GM23338 (cell line): ENCODE measurements around the gene BLOC1S1. TPM values are rescaled to one million over a fixed set of nuclear protein-coding genes. Genes with fewer than 3 reads are reported as not detected.

ENCODE experiments used
- ATAC-seq: fragments of 200-7000 bp; cut with Tn5 transposase; 3 replicates; pipeline ENCODE4 v1.9.1; 2020
- DNase-seq: peaks from one replicate; pipeline ENCODE4 v3.0.0-alpha.2; 2015; ENCODE audit warnings: low spot score
- H2AFZ ChIP-seq: fragments of 200-600 bp; sonication (generic); 2 replicates; pipeline ENCODE4 v1.8.0; 2016; ENCODE audit warnings: antibody characterized with exemption, mild to moderate bottlenecking, moderate library complexity
- H3F3A ChIP-seq: fragments of 200-600 bp; sonication (generic); replicated peaks from 2 replicates; pipeline ENCODE4 v1.8.0; 2017; ENCODE audit warnings: antibody characterized with exemption, mixed run types, low read depth
- H3K27ac ChIP-seq: fragments of 200-600 bp; sonication (generic); 2 replicates; pipeline ENCODE4 v1.6.1; 2016; ENCODE audit warnings: low read depth
- H3K27me3 ChIP-seq: fragments of 200-600 bp; sonication (generic); 2 replicates; pipeline ENCODE4 v1.8.0; 2016; ENCODE audit warnings: mild to moderate bottlenecking, mixed run types, moderate library complexity; ENCODE audit not compliant: insufficient read depth
- H3K36me3 ChIP-seq: fragments of 200-600 bp; sonication (generic); 2 replicates; pipeline ENCODE4 v1.8.0; 2016; ENCODE audit warnings: mild to moderate bottlenecking; ENCODE audit not compliant: insufficient read depth
- H3K4me1 ChIP-seq: fragments of 200-600 bp; sonication (generic); 2 replicates; pipeline ENCODE4 v1.8.0; 2016; ENCODE audit warnings: mild to moderate bottlenecking, moderate library complexity; ENCODE audit not compliant: insufficient read depth
- H3K4me2 ChIP-seq: fragments of 200-600 bp; sonication (generic); 2 replicates; pipeline ENCODE4 v1.7.1; 2017; ENCODE audit warnings: mixed run types
- H3K4me3 ChIP-seq: fragments of 200-600 bp; sonication (generic); 2 replicates; pipeline ENCODE4 v1.6.1; 2016; ENCODE audit warnings: mixed run types
- H3K79me2 ChIP-seq: fragments of 200-600 bp; sonication (generic); replicated peaks from 2 replicates; pipeline ENCODE4 v1.8.0; 2017; ENCODE audit warnings: mild to moderate bottlenecking; ENCODE audit not compliant: insufficient read depth
- H3K9me2 ChIP-seq: fragments of 200-600 bp; sonication (generic); 2 replicates; pipeline ENCODE4 v1.8.0; 2017; ENCODE audit not compliant: insufficient read depth
- H4K20me1 ChIP-seq: fragments of 200-600 bp; sonication (generic); replicated peaks from 2 replicates; pipeline ENCODE4 v1.8.0; 2017; ENCODE audit warnings: mild to moderate bottlenecking; ENCODE audit not compliant: insufficient read depth
- H3K27ac Mint-ChIP-seq: 2 replicates; pipeline ENCODE4 v1.8.0; 2020; ENCODE audit warnings: inconsistent platforms, mild to moderate bottlenecking, moderate library complexity, mixed read lengths
- H3K27me3 Mint-ChIP-seq: 3 replicates; pipeline ENCODE4 v1.8.0; 2022; ENCODE audit warnings: low read depth, mild to moderate bottlenecking, moderate library complexity, mixed read lengths, inconsistent platforms; ENCODE audit not compliant: insufficient read depth, poor library complexity
- H3K36me3 Mint-ChIP-seq: 3 replicates; pipeline ENCODE4 v1.8.0; 2021; ENCODE audit warnings: low read depth, mild to moderate bottlenecking, inconsistent platforms, moderate library complexity, mixed read lengths
- H3K4me1 Mint-ChIP-seq: 3 replicates; pipeline ENCODE4 v1.8.0; 2020; ENCODE audit warnings: mild to moderate bottlenecking, inconsistent platforms, mixed read lengths
- H3K4me3 Mint-ChIP-seq: 3 replicates; pipeline ENCODE4 v1.8.0; 2021; ENCODE audit warnings: moderate library complexity, mild to moderate bottlenecking, inconsistent platforms, mixed read lengths
- H3K9me3 Mint-ChIP-seq: 3 replicates; pipeline ENCODE4 v1.8.0; 2020; ENCODE audit warnings: moderate library complexity, mild to moderate bottlenecking, inconsistent platforms, mixed read lengths
- CREB1 ChIP-seq: fragments of 250-450 bp; sonication (Bioruptor Pico); IDR thresholded peaks from 2 replicates; pipeline ENCODE4 v1.5.0; 2020; ENCODE audit warnings: low read depth, mild to moderate bottlenecking, moderate library complexity
- EZH2 ChIP-seq: fragments of 200-600 bp; sonication (generic); IDR thresholded peaks from one replicate; pipeline ENCODE4 v1.8.0; 2017; ENCODE audit warnings: antibody characterized with exemption, mild to moderate bottlenecking, low read depth; ENCODE audit not compliant: unreplicated experiment
- EZH2phosphoT487 ChIP-seq: fragments of 200-600 bp; sonication (generic); IDR thresholded peaks from one replicate; pipeline ENCODE4 v1.8.1; 2018; ENCODE audit warnings: antibody characterized with exemption; ENCODE audit not compliant: unreplicated experiment
- JUNB ChIP-seq: IDR thresholded peaks from one replicate; pipeline ENCODE4 v1.6.1; 2016; ENCODE audit warnings: antibody characterized with exemption; ENCODE audit not compliant: unreplicated experiment
- NANOG ChIP-seq: IDR thresholded peaks from 2 replicates; pipeline ENCODE4 v1.6.1; 2016; ENCODE audit warnings: antibody characterized with exemption, borderline replicate concordance
- POLR2AphosphoS5 ChIP-seq: IDR thresholded peaks from 2 replicates; pipeline ENCODE4 v1.6.1; 2016; ENCODE audit warnings: antibody characterized with exemption, low read depth
- STAT1 ChIP-seq: IDR thresholded peaks from one replicate; pipeline ENCODE4 v1.6.1; 2016; ENCODE audit warnings: antibody characterized with exemption; ENCODE audit not compliant: unreplicated experiment
- ZNF114 ChIP-seq: fragments of 250-450 bp; sonication (Bioruptor Pico); IDR thresholded peaks from 2 replicates; pipeline ENCODE4 v1.5.0; 2020; ENCODE audit warnings: mild to moderate bottlenecking, moderate library complexity
- ZNF331 ChIP-seq: fragments of 250-450 bp; sonication (Bioruptor Pico); IDR thresholded peaks from 2 replicates; pipeline ENCODE4 v1.5.0; 2020; ENCODE audit warnings: low read depth, mild to moderate bottlenecking, moderate library complexity
- polyA plus RNA-seq: library from polyadenylated mRNA; unstranded; fragments of >200 nt; fragmentation: Nextera tagmentation; extraction: Ambion mirVana; gene quantifications from 2 replicates; pipeline ENCODE4 v1.2.1, GENCODE V29; 2016
- total RNA-seq: library from RNA; depleted of rRNA; stranded (reverse); fragments of >200 nt; shearing (Covaris generic); gene quantifications from 2 replicates; pipeline ENCODE4 v1.2.3, GENCODE V29; 2014
- TF ChIP-seq, protein P1 (sequence below): IDR thresholded peaks from 2 replicates; pipeline ENCODE4 v1.6.1; 2016; ENCODE audit warnings: antibody characterized with exemption
- TF ChIP-seq, protein P2 (sequence below): IDR thresholded peaks from one replicate; pipeline ENCODE4 v1.6.1; 2018; ENCODE audit warnings: antibody characterized with exemption; ENCODE audit not compliant: unreplicated experiment
- TF ChIP-seq, protein P3 (sequence below), 2 experiments: fragments of 200-600 bp in 1 of 2; sonication (generic) in 1 of 2; conservative IDR thresholded peaks; 2 replicates each; pipeline versions ENCODE4 v1.5.1 to v1.6.1; 2016 to 2017; ENCODE audit warnings: antibody characterized with exemption in 2 of 2, low read depth in 2 of 2, mild to moderate bottlenecking in 2 of 2, moderate library complexity in 1 of 2
- TF ChIP-seq, protein P4 (sequence below): fragments of 250-450 bp; sonication (Bioruptor Pico); IDR thresholded peaks from 2 replicates; pipeline ENCODE4 v1.5.0; 2020; ENCODE audit warnings: mild to moderate bottlenecking, moderate library complexity

BLOC1S1 gene
- total and polyA plus RNA-seq, 2 experiments from 2014 or later, result 68.3 to 174 TPM

DNA sequence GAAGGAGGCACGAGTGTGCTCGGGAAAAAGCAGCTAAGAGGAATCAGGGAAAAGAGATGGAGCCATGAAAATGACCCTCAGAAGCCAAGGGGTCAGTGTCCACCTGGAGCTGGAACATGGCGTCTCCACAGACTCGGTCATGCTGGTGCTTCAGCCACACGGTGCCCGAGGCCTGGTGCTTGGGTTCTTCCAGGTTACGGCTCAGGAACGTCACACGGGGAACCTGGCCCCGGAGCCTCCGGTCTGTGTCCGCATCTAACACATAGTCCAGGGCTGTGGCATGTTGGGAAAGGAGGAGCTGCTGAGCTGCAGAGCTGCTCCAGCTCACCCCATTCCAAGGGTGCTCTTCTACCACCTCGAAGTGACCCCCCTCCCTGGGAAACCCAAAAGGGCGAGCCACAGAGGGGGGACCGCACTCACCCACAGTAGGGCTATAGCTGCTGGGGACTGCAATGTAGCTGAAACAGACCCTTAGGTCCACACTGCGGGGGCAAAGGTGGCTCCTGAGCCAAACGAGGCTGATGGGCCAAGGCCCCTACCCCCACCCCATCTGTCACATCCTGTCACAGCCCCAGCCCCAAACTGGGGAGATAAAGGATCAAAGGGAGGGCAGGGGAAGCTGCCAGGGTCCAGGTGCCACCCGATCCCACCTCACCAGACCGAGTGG is 18.9 kb upstream of the BLOC1S1 start:
- Histone ChIP-seq H3K4me3 (no peak overlapping the region), H3K27me3 (no peaks in the 10 kb centered on the region), H3F3A (no peaks in the 10 kb centered on the region), H3K4me2 (no peak overlapping the region), H4K20me1 (no peaks in the 10 kb centered on the region; the same call in 1 of the 2 replicates), H3K27ac (no peak overlapping the region), H3K36me3 (no peaks in the 10 kb centered on the region), H3K4me1 (no peaks in the 10 kb centered on the region), H3K79me2 (no peaks in the 10 kb centered on the region), H3K9me2 (no peaks in the 10 kb centered on the region), H2AFZ (no peak overlapping the region)
- peaks cover 2% of the 10 kb centered on the region; the same call in 1 of the 3 replicates for H3K4me1 Mint-ChIP-seq
- TF ChIP-seq, protein P1, sequence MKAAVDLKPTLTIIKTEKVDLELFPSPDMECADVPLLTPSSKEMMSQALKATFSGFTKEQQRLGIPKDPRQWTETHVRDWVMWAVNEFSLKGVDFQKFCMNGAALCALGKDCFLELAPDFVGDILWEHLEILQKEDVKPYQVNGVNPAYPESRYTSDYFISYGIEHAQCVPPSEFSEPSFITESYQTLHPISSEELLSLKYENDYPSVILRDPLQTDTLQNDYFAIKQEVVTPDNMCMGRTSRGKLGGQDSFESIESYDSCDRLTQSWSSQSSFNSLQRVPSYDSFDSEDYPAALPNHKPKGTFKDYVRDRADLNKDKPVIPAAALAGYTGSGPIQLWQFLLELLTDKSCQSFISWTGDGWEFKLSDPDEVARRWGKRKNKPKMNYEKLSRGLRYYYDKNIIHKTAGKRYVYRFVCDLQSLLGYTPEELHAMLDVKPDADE, result no peak
- TF ChIP-seq STAT1 (no peak), EZH2phosphoT487 (no peak), JUNB (no peak), ZNF114 (no peak), ZNF331 (CRISPR knock-in tag) (no peak), CREB1 (CRISPR knock-in tag) (no peak), NANOG (no peak), POLR2AphosphoS5 (no peak), EZH2 (no peak)
- TF ChIP-seq, protein P2, sequence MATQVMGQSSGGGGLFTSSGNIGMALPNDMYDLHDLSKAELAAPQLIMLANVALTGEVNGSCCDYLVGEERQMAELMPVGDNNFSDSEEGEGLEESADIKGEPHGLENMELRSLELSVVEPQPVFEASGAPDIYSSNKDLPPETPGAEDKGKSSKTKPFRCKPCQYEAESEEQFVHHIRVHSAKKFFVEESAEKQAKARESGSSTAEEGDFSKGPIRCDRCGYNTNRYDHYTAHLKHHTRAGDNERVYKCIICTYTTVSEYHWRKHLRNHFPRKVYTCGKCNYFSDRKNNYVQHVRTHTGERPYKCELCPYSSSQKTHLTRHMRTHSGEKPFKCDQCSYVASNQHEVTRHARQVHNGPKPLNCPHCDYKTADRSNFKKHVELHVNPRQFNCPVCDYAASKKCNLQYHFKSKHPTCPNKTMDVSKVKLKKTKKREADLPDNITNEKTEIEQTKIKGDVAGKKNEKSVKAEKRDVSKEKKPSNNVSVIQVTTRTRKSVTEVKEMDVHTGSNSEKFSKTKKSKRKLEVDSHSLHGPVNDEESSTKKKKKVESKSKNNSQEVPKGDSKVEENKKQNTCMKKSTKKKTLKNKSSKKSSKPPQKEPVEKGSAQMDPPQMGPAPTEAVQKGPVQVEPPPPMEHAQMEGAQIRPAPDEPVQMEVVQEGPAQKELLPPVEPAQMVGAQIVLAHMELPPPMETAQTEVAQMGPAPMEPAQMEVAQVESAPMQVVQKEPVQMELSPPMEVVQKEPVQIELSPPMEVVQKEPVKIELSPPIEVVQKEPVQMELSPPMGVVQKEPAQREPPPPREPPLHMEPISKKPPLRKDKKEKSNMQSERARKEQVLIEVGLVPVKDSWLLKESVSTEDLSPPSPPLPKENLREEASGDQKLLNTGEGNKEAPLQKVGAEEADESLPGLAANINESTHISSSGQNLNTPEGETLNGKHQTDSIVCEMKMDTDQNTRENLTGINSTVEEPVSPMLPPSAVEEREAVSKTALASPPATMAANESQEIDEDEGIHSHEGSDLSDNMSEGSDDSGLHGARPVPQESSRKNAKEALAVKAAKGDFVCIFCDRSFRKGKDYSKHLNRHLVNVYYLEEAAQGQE, result no peak
- TF ChIP-seq, protein P3, sequence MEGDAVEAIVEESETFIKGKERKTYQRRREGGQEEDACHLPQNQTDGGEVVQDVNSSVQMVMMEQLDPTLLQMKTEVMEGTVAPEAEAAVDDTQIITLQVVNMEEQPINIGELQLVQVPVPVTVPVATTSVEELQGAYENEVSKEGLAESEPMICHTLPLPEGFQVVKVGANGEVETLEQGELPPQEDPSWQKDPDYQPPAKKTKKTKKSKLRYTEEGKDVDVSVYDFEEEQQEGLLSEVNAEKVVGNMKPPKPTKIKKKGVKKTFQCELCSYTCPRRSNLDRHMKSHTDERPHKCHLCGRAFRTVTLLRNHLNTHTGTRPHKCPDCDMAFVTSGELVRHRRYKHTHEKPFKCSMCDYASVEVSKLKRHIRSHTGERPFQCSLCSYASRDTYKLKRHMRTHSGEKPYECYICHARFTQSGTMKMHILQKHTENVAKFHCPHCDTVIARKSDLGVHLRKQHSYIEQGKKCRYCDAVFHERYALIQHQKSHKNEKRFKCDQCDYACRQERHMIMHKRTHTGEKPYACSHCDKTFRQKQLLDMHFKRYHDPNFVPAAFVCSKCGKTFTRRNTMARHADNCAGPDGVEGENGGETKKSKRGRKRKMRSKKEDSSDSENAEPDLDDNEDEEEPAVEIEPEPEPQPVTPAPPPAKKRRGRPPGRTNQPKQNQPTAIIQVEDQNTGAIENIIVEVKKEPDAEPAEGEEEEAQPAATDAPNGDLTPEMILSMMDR (conservative IDR thresholded peaks at IDR 0.05; ENCODE audit: low read depth in 2 of 2), result no peak
- TF ChIP-seq, protein P4, sequence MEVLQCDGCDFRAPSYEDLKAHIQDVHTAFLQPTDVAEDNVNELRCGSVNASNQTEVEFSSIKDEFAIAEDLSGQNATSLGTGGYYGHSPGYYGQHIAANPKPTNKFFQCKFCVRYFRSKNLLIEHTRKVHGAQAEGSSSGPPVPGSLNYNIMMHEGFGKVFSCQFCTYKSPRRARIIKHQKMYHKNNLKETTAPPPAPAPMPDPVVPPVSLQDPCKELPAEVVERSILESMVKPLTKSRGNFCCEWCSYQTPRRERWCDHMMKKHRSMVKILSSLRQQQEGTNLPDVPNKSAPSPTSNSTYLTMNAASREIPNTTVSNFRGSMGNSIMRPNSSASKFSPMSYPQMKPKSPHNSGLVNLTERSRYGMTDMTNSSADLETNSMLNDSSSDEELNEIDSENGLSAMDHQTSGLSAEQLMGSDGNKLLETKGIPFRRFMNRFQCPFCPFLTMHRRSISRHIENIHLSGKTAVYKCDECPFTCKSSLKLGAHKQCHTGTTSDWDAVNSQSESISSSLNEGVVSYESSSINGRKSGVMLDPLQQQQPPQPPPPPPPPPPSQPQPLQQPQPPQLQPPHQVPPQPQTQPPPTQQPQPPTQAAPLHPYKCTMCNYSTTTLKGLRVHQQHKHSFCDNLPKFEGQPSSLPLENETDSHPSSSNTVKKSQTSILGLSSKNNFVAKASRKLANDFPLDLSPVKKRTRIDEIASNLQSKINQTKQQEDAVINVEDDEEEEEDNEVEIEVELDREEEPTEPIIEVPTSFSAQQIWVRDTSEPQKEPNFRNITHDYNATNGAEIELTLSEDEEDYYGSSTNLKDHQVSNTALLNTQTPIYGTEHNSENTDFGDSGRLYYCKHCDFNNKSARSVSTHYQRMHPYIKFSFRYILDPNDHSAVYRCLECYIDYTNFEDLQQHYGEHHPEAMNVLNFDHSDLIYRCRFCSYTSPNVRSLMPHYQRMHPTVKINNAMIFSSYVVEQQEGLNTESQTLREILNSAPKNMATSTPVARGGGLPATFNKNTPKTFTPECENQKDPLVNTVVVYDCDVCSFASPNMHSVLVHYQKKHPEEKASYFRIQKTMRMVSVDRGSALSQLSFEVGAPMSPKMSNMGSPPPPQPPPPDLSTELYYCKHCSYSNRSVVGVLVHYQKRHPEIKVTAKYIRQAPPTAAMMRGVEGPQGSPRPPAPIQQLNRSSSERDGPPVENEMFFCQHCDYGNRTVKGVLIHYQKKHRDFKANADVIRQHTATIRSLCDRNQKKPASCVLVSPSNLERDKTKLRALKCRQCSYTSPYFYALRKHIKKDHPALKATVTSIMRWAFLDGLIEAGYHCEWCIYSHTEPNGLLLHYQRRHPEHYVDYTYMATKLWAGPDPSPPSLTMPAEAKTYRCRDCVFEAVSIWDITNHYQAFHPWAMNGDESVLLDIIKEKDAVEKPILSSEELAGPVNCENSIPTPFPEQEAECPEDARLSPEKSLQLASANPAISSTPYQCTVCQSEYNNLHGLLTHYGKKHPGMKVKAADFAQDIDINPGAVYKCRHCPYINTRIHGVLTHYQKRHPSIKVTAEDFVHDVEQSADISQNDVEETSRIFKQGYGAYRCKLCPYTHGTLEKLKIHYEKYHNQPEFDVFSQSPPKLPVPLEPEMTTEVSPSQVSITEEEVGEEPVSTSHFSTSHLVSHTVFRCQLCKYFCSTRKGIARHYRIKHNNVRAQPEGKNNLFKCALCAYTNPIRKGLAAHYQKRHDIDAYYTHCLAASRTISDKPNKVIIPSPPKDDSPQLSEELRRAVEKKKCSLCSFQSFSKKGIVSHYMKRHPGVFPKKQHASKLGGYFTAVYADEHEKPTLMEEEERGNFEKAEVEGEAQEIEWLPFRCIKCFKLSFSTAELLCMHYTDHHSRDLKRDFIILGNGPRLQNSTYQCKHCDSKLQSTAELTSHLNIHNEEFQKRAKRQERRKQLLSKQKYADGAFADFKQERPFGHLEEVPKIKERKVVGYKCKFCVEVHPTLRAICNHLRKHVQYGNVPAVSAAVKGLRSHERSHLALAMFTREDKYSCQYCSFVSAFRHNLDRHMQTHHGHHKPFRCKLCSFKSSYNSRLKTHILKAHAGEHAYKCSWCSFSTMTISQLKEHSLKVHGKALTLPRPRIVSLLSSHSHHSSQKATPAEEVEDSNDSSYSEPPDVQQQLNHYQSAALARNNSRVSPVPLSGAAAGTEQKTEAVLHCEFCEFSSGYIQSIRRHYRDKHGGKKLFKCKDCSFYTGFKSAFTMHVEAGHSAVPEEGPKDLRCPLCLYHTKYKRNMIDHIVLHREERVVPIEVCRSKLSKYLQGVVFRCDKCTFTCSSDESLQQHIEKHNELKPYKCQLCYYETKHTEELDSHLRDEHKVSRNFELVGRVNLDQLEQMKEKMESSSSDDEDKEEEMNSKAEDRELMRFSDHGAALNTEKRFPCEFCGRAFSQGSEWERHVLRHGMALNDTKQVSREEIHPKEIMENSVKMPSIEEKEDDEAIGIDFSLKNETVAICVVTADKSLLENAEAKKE (CRISPR knock-in tag), result no peak
- no peak overlapping the region for H3K4me3 Mint-ChIP-seq
- H3K27me3 Mint-ChIP-seq, result peaks cover 9% of the 10 kb centered on the region
- H3K36me3 Mint-ChIP-seq, result peaks cover 28% of the 10 kb centered on the region
- DNase-seq (no peak), ATAC-seq (no peak)
- H3K9me3 Mint-ChIP-seq, result no peaks in the 10 kb centered on the region
- no peak overlapping the region for H3K27ac Mint-ChIP-seq
